RWPE2 (cell line): ENCODE results near the gene APBB3.
"Not testable (repeated sequence)": the region's sequence is repeated elsewhere in the genome, so short reads cannot be mapped to it uniquely, and the experiment has no call there.

Experiments used
- ATAC-seq: fragments of 200-7000 bp; cut with Tn5 transposase; 3 replicates; pipeline ENCODE4 v1.9.1; 2021; ENCODE audit warnings: low read depth
- DNase-seq: peaks from one replicate; pipeline ENCODE4 v3.0.0-alpha.2; 2020; ENCODE audit warnings: low spot score
- H3K27ac ChIP-seq: fragments of 450-650 bp; 2 replicates; pipeline ENCODE4 v1.5.1; 2017; ENCODE audit warnings: mild to moderate bottlenecking; ENCODE audit not compliant: poor library complexity, severe bottlenecking
- H3K27me3 ChIP-seq: fragments of 250-450 bp; sonication (Bioruptor Pico); 2 replicates; pipeline ENCODE4 v1.5.1; 2021; ENCODE audit warnings: mild to moderate bottlenecking, moderate library complexity; ENCODE audit not compliant: insufficient read depth, poor library complexity, severe bottlenecking
- H3K36me3 ChIP-seq: fragments of 250-450 bp; sonication (Bioruptor Pico); 2 replicates; pipeline ENCODE4 v1.5.1; 2020; ENCODE audit warnings: low read depth, mild to moderate bottlenecking, moderate library complexity
- H3K4me1 ChIP-seq: fragments of 250-450 bp; sonication (Bioruptor Pico); 2 replicates; pipeline ENCODE4 v1.5.1; 2021; ENCODE audit warnings: mild to moderate bottlenecking, moderate library complexity; ENCODE audit not compliant: insufficient read depth, poor library complexity, severe bottlenecking
- H3K4me3 ChIP-seq: fragments of 250-450 bp; sonication (Bioruptor Pico); 2 replicates; pipeline ENCODE4 v1.5.1; 2021; ENCODE audit warnings: mild to moderate bottlenecking, moderate library complexity; ENCODE audit not compliant: severe bottlenecking
- H3K9me3 ChIP-seq: fragments of 250-450 bp; sonication (Bioruptor Pico); 2 replicates; pipeline ENCODE4 v1.5.1; 2021; ENCODE audit warnings: mild to moderate bottlenecking, moderate library complexity; ENCODE audit not compliant: severe bottlenecking
- CTCF ChIP-seq: fragments of 450-650 bp; IDR thresholded peaks from one replicate; pipeline ENCODE4 v1.5.1; 2017; ENCODE audit warnings: mild to moderate bottlenecking, moderate library complexity; ENCODE audit not compliant: poor library complexity, severe bottlenecking

APBB3 gene

GRCh38 chr5:140607031-140607430 is 42.6 kb upstream of the APBB3 start:
- no peaks in the 10 kb centered on the region for H3K9me3 ChIP-seq

GRCh38 chr5:140605879-140606278 is 41.5 kb upstream of the APBB3 start:
- H3K27me3 ChIP-seq = no peaks in the 10 kb centered on the region
- H3K9me3 ChIP-seq = no peaks in the 10 kb centered on the region
- H3K4me3 ChIP-seq = no peak overlapping the region
- no peak for DNase-seq
- no peak overlapping the region for H3K27ac ChIP-seq
- TF ChIP-seq CTCF = no peak
- peaks cover 17% of the 10 kb centered on the region for H3K4me1 ChIP-seq
- no peak for ATAC-seq
- no peaks in the 10 kb centered on the region for H3K36me3 ChIP-seq

More at GRCh38 chr5:140607031-140607430, 42.6 kb upstream of the APBB3 start:
- DNase-seq = no peak
- no peak for TF ChIP-seq CTCF
- H3K27me3 ChIP-seq = no peaks in the 10 kb centered on the region
- H3K4me1 ChIP-seq = peaks cover 17% of the 10 kb centered on the region
- H3K27ac ChIP-seq = no peak overlapping the region
- ATAC-seq = peak; percentile 37; the same call in 1 of the 3 replicates
- no peak overlapping the region for H3K4me3 ChIP-seq
- H3K36me3 ChIP-seq = no peaks in the 10 kb centered on the region

- DNase-seq (no peak), ATAC-seq (no peak)
- TF ChIP-seq CTCF = no peak
- Histone ChIP-seq H3K27me3 (no peaks in the 10 kb centered on the region), H3K4me3 (no peak overlapping the region), H3K36me3 (no peaks in the 10 kb centered on the region), H3K9me3 (no peaks in the 10 kb centered on the region), H3K27ac (no peak overlapping the region), H3K4me1 (peaks cover 9% of the 10 kb centered on the region)
Measured at GRCh38 chr5:140603734-140604133, 39.3 kb upstream of the APBB3 start.

- not testable (repeated sequence) for H3K27me3 ChIP-seq, DNase-seq, H3K36me3 ChIP-seq, H3K27ac ChIP-seq, H3K4me1 ChIP-seq, H3K9me3 ChIP-seq, ATAC-seq, H3K4me3 ChIP-seq
Measured at GRCh38 chr5:140603446-140603698, 39.0 kb upstream of the APBB3 start.

- Histone ChIP-seq H3K4me1 (peaks cover 7% of the 10 kb centered on the region), H3K27ac (no peak overlapping the region), H3K27me3 (no peaks in the 10 kb centered on the region), H3K4me3 (no peak overlapping the region), H3K9me3 (no peaks in the 10 kb centered on the region), H3K36me3 (no peaks in the 10 kb centered on the region)
- ATAC-seq = no peak
- TF ChIP-seq CTCF = no peak
- DNase-seq = no peak
Measured at GRCh38 chr5:140602147-140602546, 37.7 kb upstream of the APBB3 start.
